ENCODE measurements around the gene POLQ. TPM values are rescaled to one million over a fixed set of nuclear protein-coding genes. Genes with fewer than 3 reads are reported as not detected.

POLQ gene
- total RNA-seq, 1 experiment from 2014 or later: 15.4 TPM

DNA sequence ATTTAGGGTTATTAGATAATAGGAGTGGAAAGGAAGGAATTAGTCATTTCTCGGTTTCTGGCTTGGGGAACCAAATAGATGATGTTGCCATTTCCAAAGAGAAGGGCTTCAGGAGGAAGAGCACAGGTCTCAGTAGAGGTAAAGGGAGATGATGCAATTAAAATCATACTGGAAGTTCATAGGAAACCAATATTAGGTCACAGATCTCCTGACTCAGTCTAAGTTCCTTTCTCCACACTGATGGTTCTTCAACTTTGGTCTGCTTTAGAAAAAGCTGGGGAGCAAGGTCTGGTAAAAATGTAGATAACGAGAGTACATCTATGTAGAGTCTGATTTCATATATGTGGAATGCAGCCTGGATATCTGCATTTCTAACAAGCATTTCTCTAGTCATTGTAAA, 130.9 kb downstream of the POLQ start:
- Histone ChIP-seq H3K9me3 (no peaks in the 10 kb centered on the region), H3K36me3 (ENCODE audit: control insufficient read depth, insufficient read depth, low read length) (no peaks in the 10 kb centered on the region), H3K27me3 (replicated peaks; ENCODE audit: control insufficient read depth, insufficient read depth, low read length) (no peaks in the 10 kb centered on the region), H3K4me3 (ENCODE audit: low read depth, low read length) (no peak overlapping the region), H3K4me1 (no peaks in the 10 kb centered on the region)
- no TSS peak for BruUV-seq (replicated peaks)
- POLR2A ChIA-PET: no interaction called here
- DNase-seq: no peak
- no peak overlapping the region for H3K27ac Mint-ChIP-seq (ENCODE audit: unreplicated experiment)
- intact Hi-C loops (cut with micrococcal nuclease; ENCODE audit: unreplicated experiment): no loop called here
- H3K36me3 Mint-ChIP-seq (ENCODE audit: insufficient read depth, unreplicated experiment): no peaks in the 10 kb centered on the region
- CTCF ChIA-PET: no interaction called here
- no peaks in the 10 kb centered on the region for H3K4me1 Mint-ChIP-seq (ENCODE audit: low read depth, unreplicated experiment)
- H3K4me3 Mint-ChIP-seq (ENCODE audit: unreplicated experiment): no peak overlapping the region
- TF ChIP-seq, protein P1, sequence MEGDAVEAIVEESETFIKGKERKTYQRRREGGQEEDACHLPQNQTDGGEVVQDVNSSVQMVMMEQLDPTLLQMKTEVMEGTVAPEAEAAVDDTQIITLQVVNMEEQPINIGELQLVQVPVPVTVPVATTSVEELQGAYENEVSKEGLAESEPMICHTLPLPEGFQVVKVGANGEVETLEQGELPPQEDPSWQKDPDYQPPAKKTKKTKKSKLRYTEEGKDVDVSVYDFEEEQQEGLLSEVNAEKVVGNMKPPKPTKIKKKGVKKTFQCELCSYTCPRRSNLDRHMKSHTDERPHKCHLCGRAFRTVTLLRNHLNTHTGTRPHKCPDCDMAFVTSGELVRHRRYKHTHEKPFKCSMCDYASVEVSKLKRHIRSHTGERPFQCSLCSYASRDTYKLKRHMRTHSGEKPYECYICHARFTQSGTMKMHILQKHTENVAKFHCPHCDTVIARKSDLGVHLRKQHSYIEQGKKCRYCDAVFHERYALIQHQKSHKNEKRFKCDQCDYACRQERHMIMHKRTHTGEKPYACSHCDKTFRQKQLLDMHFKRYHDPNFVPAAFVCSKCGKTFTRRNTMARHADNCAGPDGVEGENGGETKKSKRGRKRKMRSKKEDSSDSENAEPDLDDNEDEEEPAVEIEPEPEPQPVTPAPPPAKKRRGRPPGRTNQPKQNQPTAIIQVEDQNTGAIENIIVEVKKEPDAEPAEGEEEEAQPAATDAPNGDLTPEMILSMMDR (IDR thresholded peaks at IDR 0.05; ENCODE audit: insufficient read depth in 1 of 2, low read depth in 1 of 2, low read length in 1 of 2, severe bottlenecking in 1 of 2, unreplicated experiment in 1 of 2): no peak
- H3K27me3 Mint-ChIP-seq (ENCODE audit: insufficient read depth, unreplicated experiment): no peaks in the 10 kb centered on the region
- H3K9me3 Mint-ChIP-seq (ENCODE audit: unreplicated experiment): no peaks in the 10 kb centered on the region

DNA sequence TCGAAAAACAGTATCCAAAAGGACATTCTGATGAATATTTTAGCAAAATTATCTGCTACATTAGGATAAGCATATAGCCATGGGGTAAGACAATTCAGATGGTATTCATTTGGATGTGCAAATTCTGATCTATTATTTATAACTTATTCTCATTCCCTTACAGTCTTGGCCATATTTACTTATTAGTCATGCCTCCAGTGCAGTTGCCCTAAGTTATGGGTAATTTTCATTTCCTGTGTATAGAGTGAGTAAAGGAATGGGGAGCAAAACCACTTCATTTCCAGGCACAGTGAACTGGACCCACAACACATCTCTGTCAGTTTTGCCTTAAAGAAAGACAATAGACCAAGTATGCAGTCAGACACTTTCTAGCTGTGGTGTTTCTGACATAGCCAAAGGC, 134.3 kb downstream of the POLQ start:
- Histone ChIP-seq H3K4me3 (ENCODE audit: low read depth, low read length) (no peak overlapping the region), H3K27me3 (replicated peaks; ENCODE audit: control insufficient read depth, insufficient read depth, low read length) (no peaks in the 10 kb centered on the region), H3K36me3 (ENCODE audit: control insufficient read depth, insufficient read depth, low read length) (no peaks in the 10 kb centered on the region), H3K4me1 (no peaks in the 10 kb centered on the region), H3K9me3 (no peaks in the 10 kb centered on the region)
- Mint-ChIP-seq H3K36me3 (ENCODE audit: insufficient read depth, unreplicated experiment) (no peaks in the 10 kb centered on the region), H3K27me3 (ENCODE audit: insufficient read depth, unreplicated experiment) (peaks cover 3% of the 10 kb centered on the region), H3K9me3 (ENCODE audit: unreplicated experiment) (no peaks in the 10 kb centered on the region), H3K4me3 (ENCODE audit: unreplicated experiment) (no peak overlapping the region), H3K4me1 (ENCODE audit: low read depth, unreplicated experiment) (no peaks in the 10 kb centered on the region), H3K27ac (ENCODE audit: unreplicated experiment) (no peak overlapping the region)
- intact Hi-C loops (cut with micrococcal nuclease; ENCODE audit: unreplicated experiment): no loop called here
- DNase-seq: no peak
- TF ChIP-seq, protein P1 (IDR thresholded peaks at IDR 0.05; ENCODE audit: insufficient read depth in 1 of 2, low read depth in 1 of 2, low read length in 1 of 2, severe bottlenecking in 1 of 2, unreplicated experiment in 1 of 2): no peak
- POLR2A ChIA-PET: no interaction called here
- no TSS peak for BruUV-seq (replicated peaks)
- CTCF ChIA-PET: no interaction called here

DNA sequence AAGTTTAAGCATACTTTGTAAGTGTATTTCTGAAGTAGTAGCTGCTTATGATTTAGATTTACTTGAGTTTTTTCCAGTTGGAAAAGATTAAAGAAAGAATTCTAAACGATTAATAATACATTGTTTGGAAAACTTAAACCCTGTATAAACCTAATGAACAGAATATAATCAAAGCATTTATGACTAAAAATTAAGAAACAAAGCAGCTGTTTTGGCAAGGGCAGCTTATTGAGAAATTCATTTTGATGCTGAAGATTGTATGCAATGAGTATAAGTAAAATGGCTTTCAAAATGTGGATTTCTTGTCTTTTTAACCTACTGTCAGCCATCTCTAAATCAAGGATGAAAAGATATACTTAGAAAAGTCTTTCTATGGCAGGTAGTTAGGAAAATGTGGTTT, 140.2 kb downstream of the POLQ start:
- H3K4me1 ChIP-seq: no peaks in the 10 kb centered on the region
- H3K36me3 ChIP-seq (ENCODE audit: control insufficient read depth, insufficient read depth, low read length): no peaks in the 10 kb centered on the region
- no peaks in the 10 kb centered on the region for H3K4me1 Mint-ChIP-seq (ENCODE audit: low read depth, unreplicated experiment)
- TF ChIP-seq, protein P1 (IDR thresholded peaks at IDR 0.05; ENCODE audit: insufficient read depth in 1 of 2, low read depth in 1 of 2, low read length in 1 of 2, severe bottlenecking in 1 of 2, unreplicated experiment in 1 of 2): no peak
- no peaks in the 10 kb centered on the region for H3K27me3 ChIP-seq (replicated peaks; ENCODE audit: control insufficient read depth, insufficient read depth, low read length)
- H3K9me3 Mint-ChIP-seq (ENCODE audit: unreplicated experiment): no peaks in the 10 kb centered on the region
- POLR2A ChIA-PET: no interaction called here
- intact Hi-C loops (cut with micrococcal nuclease; ENCODE audit: unreplicated experiment): no loop called here
- CTCF ChIA-PET: no interaction called here
- no peak overlapping the region for H3K27ac Mint-ChIP-seq (ENCODE audit: unreplicated experiment)
- no peak overlapping the region for H3K4me3 ChIP-seq (ENCODE audit: low read depth, low read length)
- BruUV-seq (replicated peaks): no TSS peak
- H3K27me3 Mint-ChIP-seq (ENCODE audit: insufficient read depth, unreplicated experiment): peaks cover 3% of the 10 kb centered on the region
- H3K9me3 ChIP-seq: no peaks in the 10 kb centered on the region
- DNase-seq: no peak
- no peak overlapping the region for H3K4me3 Mint-ChIP-seq (ENCODE audit: unreplicated experiment)
- no peaks in the 10 kb centered on the region for H3K36me3 Mint-ChIP-seq (ENCODE audit: insufficient read depth, unreplicated experiment)
